Activated CD8-positive, alpha-beta memory T cell treated with anti-CD3 and anti-CD28 coated beads for 36 hours (primary cell): Measurements from ENCODE around the gene ZNF846. TPM values are rescaled to one million over a fixed set of nuclear protein-coding genes. Genes with fewer than 3 reads are reported as not detected.
"Not testable (repeated sequence)": the region's sequence is repeated elsewhere in the genome, so short reads cannot be mapped to it uniquely, and the experiment has no call there.

Experiments
- CTCF ChIA-PET: fragments of 350-600 bp; sonication (Branson Sonifier 250); formaldehyde crosslinking; loops from one replicate; lab custom pipeline; 2021; ENCODE audit warnings: antibody characterized with exemption; lab: Charles Lee
- POLR2A ChIA-PET: fragments of 350-600 bp; sonication (Branson Sonifier 250); formaldehyde crosslinking; loops from one replicate; lab custom pipeline; 2021; ENCODE audit warnings: antibody characterized with exemption; lab: Charles Lee
- total RNA-seq, 2 experiments: library from RNA; stranded (reverse); gene quantifications; one replicate each; pipeline ENCODE4 v1.2.3, GENCODE V29; 2021

The ZNF846 gene
- total RNA-seq = 1 to 10 TPM; 4.0 to 4.7 TPM

GRCh38 chr19:9768175-9769112, at the start of gene ZNF846:
Gene ZNF846 (minus strand): TSS chr19:9768738. CDS start chr19:9764950, 3,788 bp downstream.
- POLR2A ChIA-PET = interaction anchor here (0.6 to 1.3 kb wide), 7 partner anchors 10 to 154 kb away, joined by 3 to 5 read pairs (median 3); partner anchors contain the start of gene FBXL12
- CTCF ChIA-PET = interaction anchor here (0.6 to 1.1 kb wide), 4 partner anchors 31 to 96 kb away, joined by 3 to 4 read pairs (median 3); no protein-coding TSS in a partner anchor

GRCh38 chr19:9818175-9818733, 49.7 kb upstream of the ZNF846 start:
- ChIA-PET CTCF (interaction anchor here (1.0 kb wide), 1 partner anchor 193 kb away, joined by 6 read pairs; no protein-coding TSS in a partner anchor), POLR2A (interaction anchor here (1.1 kb wide), 1 partner anchor 17 kb away, joined by 5 read pairs; the partner anchor contains the start of gene PIN1)

DNA sequence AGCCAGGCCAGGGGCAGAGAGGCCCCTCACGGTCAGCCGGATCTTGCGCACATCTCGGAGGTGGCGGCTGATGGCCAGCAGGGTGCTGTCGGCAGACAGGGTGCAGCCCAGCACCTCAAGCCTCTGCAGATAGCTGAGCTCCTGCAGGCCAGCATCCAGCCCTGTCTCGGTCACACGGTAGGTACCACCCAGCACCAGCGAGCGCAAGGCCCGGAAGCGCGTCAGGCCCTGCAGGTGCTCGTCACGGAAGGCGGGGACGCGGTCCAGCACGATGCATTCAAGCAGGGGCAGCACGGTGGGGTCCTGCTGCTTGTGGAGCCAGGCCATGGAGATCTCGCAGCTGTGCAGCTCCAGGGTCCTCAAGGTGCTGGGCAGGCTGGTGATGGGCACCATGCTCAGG, 42.6 kb upstream of the ZNF846 start:
- ChIA-PET CTCF (no interaction called here), POLR2A (no interaction called here)

DNA sequence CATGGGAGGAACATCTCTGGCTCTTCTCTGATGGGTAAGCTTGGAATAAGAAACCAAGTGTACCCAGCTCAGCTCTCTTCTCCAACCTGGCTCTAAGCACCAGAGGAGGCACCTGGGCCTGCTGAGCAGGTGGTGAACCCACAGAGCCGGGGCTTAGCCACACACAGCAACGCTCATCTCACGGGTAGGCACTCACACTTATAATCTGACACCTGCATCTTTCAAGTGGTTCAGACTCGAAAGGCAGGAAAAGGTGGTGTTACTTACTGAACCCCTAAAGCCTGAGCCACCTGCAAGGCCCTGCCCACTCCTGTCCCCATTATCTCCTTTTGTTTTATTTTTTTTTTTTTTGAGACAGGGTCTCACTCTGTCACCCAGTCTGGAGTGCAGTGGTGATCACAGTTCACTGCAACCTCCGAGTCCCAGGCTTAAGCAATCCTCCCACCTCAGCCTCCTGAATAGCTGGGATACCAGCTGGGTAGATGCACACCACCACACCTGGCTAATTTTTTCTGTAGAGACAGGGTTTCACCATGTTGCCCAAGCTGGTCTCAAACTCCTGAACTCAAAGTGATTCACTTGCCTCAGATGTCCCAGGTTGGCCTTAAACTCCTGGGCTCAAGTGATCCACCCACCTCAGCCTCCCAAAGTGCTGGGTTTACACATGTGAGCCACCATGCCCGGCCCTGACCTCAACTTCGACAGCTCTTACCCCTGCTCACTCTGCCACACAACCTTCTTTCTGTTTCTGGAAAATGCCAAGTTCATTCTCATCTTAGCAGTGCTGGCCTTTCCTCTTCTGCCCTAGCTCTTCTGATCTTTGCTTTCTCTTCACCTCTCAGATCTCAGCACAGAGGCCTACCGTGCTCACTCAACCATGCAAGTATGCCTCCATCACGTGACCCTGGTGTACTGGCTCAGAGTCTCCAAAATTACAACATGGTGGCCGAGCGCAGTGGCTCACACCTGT, 40.6 kb upstream of the ZNF846 start:
- ChIA-PET POLR2A (no interaction called here), CTCF (interaction anchor here (0.7 to 0.9 kb wide), 3 partner anchors 18 to 184 kb away, joined by 3 to 4 read pairs (median 3); no protein-coding TSS in a partner anchor)

- POLR2A ChIA-PET = no interaction called here
- CTCF ChIA-PET = no interaction called here
These were observed 38.3 kb upstream of the ZNF846 start for GRCh38 chr19:9806803-9807202.

DNA sequence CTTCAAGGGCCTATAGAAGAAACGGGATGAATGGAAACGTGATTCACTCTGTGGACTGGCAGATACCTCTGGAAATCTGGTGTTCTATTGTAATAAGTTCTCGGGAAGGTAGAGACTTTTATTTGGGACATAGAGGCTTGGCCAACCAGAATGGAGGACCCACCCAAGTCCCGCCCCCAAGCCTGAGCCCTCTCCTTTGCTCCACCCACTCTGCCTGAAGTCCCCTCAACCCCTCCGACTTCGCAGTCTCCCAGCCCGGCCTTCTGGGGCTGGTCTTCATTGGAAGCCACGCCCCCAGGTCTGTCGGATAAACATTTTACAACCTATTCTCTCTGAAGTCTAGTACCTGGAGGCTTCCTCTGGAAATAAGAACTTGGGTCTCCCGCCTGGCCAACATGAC, 33.4 kb upstream of the ZNF846 start:
- POLR2A ChIA-PET = no interaction called here
- CTCF ChIA-PET = no interaction called here

GRCh38 chr19:9799162-9799561, 30.6 kb upstream of the ZNF846 start:
- ChIA-PET POLR2A (no interaction called here), CTCF (interaction anchor here (0.6 to 1.2 kb wide), 4 partner anchors 31 to 178 kb away, joined by 3 to 5 read pairs (median 3); partner anchors contain the start of genes ZNF561 and ZNF846)

DNA sequence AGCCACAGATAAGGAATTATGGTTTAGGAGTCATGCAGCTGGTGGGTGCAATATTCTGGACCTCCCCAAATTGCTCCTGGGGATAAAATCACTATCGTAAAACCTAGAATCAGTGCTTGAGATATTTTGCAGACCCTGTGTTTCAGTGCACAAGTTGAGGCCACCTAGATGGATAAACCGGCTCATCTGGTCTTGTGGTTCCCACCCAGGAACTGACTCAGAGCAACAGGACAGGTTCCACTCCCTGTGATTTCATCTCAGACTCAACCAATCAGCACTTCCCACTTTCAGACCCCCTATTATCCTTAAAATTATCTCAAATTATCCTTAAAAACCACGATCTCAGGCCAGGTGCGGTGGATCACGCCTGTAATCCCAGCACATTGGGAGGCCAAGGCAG, 29.3 kb upstream of the ZNF846 start:
- ChIA-PET CTCF (interaction anchor here (3.0 kb wide), 1 partner anchor 172 kb away, joined by 12 read pairs; no protein-coding TSS in a partner anchor), POLR2A (no interaction called here)

- POLR2A ChIA-PET = no interaction called here
- CTCF ChIA-PET = interaction anchor here (0.7 to 3.0 kb wide), 8 partner anchors 11 to 224 kb away, joined by 3 to 12 read pairs (median 3); partner anchors contain the start of gene ZNF121
These were observed 27.7 kb upstream of the ZNF846 start for GRCh38 chr19:9796113-9796773.

DNA sequence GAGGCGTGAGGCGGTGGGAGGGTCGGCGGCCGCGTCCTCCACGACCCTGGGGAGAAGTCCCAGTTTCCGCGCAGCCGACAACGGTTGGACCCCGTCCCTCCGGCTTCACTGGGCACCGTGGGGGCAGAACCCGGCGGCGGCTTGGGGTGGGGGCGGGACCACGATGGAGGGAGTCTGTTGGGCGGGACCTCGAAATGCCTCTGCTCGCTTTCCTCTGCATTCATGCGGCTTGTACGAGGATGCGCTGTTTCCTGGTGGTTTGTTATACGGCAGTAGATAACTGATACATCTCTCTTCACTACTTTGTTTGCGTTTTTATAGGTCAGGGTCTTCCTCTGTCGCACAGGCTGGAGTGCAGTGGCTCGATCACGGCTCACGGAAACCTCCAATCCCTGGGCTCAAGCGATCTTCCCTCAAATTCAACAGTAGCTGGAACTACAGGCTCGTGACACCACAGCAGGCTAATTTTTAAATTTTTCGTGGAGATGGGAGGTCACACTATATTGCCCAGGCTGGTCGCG, 24.6 kb upstream of the ZNF846 start:
- ChIA-PET POLR2A (interaction anchor here (0.6 kb wide), 1 partner anchor 36 kb away, joined by 6 read pairs; no protein-coding TSS in a partner anchor), CTCF (interaction anchor here (1.0 kb wide), 1 partner anchor 42 kb away, joined by 3 read pairs; the partner anchor contains the start of gene PIN1)

DNA sequence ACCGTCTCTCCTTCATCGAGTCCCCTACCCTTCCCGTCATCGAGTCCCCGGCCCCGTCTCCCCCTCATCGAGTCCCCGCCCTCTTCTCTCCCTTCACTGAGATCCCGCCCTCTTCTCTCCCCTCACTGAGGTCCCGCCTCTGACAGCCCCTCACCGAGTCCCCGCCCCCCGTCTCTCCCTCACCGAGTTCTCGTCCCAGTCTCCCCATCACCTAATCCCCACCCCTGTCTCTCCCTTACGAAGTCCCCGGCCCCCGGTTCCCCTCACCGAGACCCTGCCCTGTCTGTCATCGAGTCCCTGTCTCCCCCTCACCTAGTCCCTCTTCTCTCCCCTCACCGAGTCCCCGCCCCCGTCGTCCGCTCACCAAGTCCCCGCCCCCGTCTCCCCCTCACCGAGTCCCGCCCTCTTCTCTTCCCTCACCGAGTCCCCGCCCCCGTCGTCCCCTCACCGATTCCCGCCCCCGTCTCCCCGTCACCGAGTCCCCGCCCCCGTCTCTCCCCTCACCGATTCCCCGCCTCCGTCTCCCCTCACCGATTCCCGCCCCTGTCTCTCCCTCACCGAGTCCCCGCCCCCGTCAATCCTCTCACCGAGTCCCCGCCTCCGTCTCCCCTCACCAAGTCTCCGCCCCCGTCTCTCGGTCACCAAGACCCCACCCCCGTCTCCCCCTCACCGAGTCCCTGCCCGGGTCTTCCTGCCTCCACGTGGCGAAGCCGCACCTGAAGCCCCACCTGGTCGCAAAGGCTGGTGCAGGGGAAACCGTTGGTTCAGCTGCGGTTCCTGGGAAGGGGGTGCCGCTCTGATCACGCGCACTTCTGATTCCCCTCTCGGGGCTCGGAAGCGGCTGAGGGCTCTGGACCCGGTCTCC, 23.9 kb upstream of the ZNF846 start:
- ChIA-PET POLR2A (no interaction called here), CTCF (no interaction called here)

GRCh38 chr19:9791552-9792205, 23.1 kb upstream of the ZNF846 start:
- CTCF ChIA-PET = interaction anchor here (1.6 kb wide), 1 partner anchor 166 kb away, joined by 5 read pairs; no protein-coding TSS in a partner anchor

GRCh38 chr19:9791073-9791367, 22.5 kb upstream of the ZNF846 start:
- POLR2A ChIA-PET = not testable (repeated sequence)

More at GRCh38 chr19:9791552-9792205, 23.1 kb upstream of the ZNF846 start:
- POLR2A ChIA-PET = no interaction called here

DNA sequence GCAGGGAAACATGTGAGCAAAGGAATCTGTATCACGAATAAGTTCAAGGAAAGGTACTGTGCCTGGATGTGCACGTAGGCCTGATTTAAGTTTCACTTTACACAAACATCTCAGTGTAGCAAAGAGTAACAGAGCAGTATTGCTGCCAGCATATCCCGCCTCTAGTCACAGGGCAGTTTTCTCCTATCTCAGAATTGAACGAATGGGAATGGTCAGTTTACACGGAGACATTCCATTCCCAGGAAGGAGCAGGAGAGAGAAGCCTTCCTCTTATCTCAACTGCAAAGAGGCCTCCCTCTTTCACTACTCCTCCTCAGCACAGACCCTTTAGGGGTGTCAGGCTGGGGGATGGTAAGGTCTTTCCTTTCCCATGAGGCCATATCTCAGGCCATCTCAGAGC, 21.0 kb upstream of the ZNF846 start:
- CTCF ChIA-PET, POLR2A ChIA-PET: not testable (repeated sequence)

More at GRCh38 chr19:9791073-9791367, 22.5 kb upstream of the ZNF846 start:
- CTCF ChIA-PET = interaction anchor here (0.7 to 1.6 kb wide), 2 partner anchors 97 to 166 kb away, joined by 5 read pairs; no protein-coding TSS in a partner anchor

DNA sequence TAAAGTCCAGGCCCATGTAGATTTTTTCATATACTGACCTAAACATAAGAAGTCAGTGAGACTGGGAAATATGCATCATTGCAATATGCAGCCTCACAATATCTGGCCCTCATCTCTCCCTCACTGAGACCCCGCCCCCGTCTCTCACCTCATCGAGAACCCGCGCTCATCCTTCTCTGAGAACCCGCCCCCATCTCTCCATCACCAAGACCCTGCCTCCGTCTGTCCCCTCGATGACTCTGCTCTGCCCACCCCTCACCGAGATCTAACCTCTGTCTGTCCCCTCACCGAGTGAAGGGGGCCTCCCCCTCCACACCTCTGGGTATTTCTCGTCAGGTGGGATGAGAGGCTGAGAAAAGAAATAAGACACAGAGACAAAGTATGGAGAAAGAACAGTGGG, 20.5 kb upstream of the ZNF846 start:
- CTCF ChIA-PET = interaction anchor here (0.7 to 0.8 kb wide), 2 partner anchors 53 to 203 kb away, joined by 3 to 6 read pairs; no protein-coding TSS in a partner anchor
- POLR2A ChIA-PET = no interaction called here

GRCh38 chr19:9788604-9789003, 20.1 kb upstream of the ZNF846 start:
- POLR2A ChIA-PET = not testable (repeated sequence)
- CTCF ChIA-PET = interaction anchor here (0.7 to 0.9 kb wide), 4 partner anchors 53 to 202 kb away, joined by 3 to 6 read pairs (median 3); no protein-coding TSS in a partner anchor
